Sciatic nerve (tissue), 2 donors: ENCODE data around the gene C10orf90. TPM values are rescaled to one million over a fixed set of nuclear protein-coding genes. Genes with fewer than 3 reads are reported as not detected.

Source experiments
- ATAC-seq: fragments of 200-7000 bp; cut with Tn5 transposase; one replicate; pipeline ENCODE4 v1.9.1; 2020; ENCODE audit warnings: mild to moderate bottlenecking, moderate library complexity
- DNase-seq: peaks from one replicate; pipeline ENCODE4 v3.0.0-alpha.2; 2020; ENCODE audit warnings: low spot score
- intact Hi-C: fragments of 100-400 bp; cut with DNase I; formaldehyde crosslinking; loops from one replicate; pipeline ENCODE4 v1.14.2; 2022
- total RNA-seq: library from RNA; stranded (reverse); fragmentation: NEBNext Ultra II Directional; extraction: Animal tissue kit (Norgen Biotek cat#: 25700); gene quantifications from one replicate; pipeline ENCODE4 v1.2.1, GENCODE V29; 2021
- donor health status: DM: no; HTN: no; CAD: no.
- donor health status: DM: no; HTN: no; CAD: no.

Gene C10orf90
- total RNA-seq, 1 donor from 2014 or later = not detected

DNA sequence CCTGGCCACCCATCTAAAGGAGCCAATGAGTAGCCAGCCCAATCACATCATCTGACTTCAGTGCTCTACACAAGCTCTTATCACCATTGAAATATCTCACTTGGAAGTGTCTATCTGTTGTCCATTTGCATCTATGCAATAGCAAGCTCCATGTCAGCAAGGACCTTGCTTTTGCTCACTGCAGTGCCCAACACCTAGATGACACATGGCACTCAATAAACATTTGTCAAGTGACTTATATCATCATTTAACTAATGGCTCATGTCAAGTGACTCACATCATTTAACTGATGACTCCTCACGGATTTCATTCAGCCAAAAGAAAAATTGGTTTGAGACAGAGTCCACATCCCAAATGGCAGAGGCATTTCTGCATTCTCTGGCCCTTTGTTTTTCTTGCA is 189.3 kb downstream of the C10orf90 start:
- intact Hi-C loops = no loop called here
- ATAC-seq = no peak
- no peak for DNase-seq

DNA sequence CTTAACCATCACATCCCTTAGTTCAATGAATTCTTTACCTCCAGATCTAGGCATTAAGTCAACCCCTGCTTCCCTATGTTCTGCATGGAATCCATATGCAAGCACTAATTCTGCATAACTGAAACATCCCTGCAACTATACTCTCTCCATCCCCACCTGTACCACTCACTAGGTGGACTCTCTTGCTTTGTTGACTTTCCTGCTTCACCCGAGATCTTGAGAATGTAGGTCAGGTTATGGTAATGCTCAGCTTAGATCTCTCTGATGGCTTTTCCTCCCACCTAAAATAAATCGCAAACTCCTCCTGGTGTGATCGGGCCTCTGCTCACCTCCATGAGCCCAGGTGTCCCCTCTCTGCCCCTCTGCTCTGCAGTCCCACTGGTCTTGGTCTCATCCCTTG is 189.8 kb downstream of the C10orf90 start:
- DNase-seq (no peak), ATAC-seq (no peak)
- intact Hi-C loops = no loop called here

DNA sequence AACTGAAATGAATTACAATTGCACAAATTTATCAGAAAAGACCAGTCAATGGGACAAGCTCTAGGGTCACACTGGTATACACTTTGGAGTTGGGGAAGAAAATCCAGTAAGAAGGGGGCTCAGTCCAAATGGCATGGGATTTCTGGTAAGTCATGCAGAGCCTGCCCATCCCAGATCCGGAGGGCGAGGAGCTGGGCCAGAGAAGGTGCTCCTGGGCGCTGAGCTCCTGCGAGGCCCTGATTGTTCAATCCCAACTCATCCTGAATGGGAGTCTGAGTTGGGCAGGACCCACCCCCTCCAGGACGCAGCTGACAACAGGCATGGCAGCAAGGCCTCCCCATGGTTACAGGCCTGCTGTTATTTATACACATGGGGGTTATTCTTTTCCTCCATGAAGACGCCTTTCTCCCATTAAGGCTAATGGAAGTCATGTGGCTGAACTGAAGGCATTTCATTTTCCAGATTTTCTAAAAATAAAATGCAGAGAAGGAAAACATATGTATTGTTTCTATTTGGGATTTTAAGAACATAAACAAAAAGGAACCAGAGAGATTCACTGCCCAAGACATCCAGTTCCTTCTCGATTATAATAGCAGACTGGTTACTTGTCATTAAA is 191.1 kb downstream of the C10orf90 start:
- DNase-seq (no peak), ATAC-seq (no peak)
- intact Hi-C loops = no loop called here

DNA sequence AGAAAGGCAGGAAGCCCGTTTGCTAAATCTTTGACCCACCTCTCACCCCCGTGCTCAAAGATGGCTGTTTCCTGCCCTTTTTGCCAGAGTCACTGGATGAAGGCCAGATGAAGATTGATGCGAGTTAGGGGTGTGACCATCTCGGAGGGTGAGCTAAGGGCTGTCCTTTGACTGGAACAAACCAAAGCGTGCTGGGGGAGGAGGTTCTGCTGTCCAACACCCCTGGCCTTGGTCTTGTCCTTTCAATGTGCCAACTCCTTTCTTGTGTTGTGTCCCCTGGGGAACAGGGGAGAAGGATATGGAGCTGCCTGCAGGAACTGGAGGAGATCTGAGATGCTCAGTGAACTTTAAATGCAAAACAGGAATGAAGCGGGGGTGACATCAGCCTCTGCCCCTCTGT is 191.9 kb downstream of the C10orf90 start:
- intact Hi-C loops = no loop called here
- DNase-seq = no peak
- no peak for ATAC-seq

DNA sequence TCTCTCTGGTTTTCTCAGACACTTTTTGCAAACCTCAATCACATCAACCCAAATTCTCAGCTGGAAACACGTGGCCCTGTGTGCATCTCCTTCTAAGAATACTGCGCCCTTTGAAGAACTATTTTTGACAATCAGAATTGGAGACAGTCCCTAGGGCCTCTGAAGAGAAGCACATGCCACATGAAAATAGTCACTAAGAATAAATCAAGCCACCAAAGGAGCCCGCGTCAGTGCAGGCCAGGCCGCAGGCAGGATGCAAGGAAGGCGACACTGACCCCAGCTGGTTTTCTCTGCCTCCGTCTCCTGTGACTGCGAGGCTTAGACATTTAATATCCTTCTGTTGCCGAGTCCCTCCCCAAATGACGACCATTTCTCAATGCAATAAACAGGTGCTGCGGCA is 194.2 kb downstream of the C10orf90 start:
- no peak for DNase-seq
- intact Hi-C loops = no loop called here
- ATAC-seq = no peak

DNA sequence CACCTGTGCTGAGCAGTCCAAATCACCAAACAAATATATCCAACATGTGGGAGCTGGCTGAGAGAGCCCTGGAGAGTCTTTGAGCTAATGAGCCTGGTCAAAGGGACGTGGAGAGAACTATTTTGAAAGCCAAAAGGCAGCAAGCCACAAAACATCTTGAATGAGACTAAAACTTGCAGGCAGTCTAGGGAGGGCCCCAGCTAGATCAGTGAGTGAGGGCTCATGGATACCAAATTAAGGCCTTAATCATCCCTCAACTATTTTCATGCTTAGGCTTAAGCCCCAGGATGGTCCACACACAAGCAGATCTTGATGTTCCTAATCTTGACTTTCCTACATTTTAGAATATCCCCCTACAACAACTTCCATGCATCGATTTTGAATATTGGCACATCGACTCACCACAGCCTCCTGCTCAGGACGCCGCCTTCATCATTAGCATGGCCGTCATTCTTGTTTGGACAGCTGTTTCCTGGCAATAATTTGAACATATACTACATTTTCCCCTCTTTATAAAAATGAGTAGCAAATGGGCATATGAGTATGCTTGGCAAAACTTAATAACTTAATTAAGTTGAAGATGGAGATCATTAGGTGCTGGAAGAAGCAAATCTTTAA is 195.3 kb downstream of the C10orf90 start:
- intact Hi-C loops = no loop called here
- DNase-seq (no peak), ATAC-seq (no peak)

DNA sequence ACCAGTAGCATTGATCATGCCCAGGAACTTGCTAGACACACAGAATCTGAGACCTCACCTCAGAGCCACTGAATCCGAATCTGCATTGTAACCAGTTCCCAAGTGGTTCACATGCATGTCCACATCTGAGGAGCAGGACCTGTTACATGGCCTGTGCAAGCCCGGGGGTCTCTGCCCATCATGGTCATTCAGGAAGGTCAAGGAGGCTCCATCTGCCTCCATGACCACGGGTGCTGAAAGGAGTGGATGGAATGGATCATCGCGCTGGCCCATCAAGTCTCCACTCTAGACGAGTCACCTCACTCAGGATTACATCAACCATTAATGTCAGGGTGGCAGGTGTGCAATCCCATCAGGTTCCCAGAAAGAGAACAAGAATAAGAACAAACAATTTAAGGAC is 196.5 kb downstream of the C10orf90 start:
- ATAC-seq = no peak
- intact Hi-C loops = no loop called here
- DNase-seq = no peak

DNA sequence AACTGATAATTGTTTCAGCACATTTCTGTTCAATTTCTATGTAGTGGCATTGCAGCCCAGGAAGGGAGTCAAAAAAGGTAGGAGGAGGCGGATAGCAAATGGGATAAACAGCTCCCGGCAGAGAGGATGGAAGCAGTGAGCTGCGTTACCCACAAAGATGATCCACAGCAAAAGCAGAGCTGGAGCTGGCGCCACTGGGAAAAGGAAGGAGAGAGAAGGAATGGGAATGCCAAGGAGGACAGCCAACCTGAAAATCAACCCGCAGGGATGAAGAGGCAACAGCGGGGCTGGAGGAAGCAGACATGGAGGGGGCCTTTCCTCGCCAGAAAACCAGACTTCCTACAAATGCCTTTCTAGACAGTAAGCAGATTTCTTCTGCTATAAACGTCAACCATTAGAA is 199.5 kb downstream of the C10orf90 start:
- intact Hi-C loops = no loop called here
- no peak for ATAC-seq
- no peak for DNase-seq

DNA sequence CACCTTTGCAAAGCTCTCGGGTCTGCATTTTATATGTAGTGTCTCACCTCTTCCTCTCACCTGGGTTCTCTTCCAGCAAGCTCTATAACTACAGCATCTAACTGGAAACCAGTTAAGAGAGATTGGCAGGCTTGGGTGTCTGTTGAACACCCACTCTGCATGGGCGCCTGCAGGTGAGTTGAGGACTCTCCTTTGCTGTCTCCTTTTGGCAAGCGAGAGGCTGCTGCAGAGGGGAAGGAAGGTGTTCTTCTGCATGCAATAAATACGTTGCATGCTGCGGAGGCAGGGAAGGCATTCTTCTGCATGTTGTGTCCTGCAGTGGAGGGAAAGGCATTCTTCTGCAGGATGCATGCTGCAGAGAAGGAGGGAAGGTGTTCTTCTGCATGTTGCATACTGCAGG is 200.8 kb downstream of the C10orf90 start:
- intact Hi-C loops = no loop called here
- DNase-seq (no peak), ATAC-seq (no peak)

DNA sequence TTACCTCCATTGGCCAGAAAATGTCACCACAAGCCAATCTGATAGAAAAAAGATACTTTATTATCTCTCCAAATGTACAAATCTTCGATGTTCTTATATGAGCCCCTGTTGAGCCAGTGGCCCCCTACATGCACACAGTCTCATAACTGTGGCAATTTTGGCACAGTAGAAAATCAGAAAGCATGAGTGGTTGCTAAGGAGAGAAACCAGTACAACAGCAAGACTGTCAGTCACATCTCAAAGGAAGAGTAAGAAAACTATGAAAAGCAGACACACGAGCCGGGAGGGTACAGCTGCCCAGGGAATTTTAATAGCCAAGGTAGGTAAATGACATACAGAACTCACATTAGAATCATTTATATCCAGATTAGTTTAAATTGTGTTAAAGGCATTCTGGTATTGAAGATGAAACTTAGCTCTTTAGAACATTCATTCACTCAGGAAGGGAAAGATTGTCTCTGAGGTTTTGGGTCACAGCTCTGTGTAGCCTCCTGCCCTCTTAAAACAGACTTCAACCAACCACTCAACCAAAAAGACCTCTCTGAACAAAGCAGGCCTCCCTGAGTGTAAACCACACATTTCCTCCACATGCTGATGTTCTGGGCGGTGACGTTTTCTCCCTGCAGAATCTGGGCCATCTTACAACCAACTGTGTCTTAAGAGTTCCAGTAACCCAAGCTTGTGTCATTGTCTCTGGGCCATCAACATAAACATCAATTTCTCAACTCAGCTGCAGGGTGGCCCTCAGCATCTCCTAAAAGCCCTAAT is 201.4 kb downstream of the C10orf90 start:
- DNase-seq (no peak), ATAC-seq (no peak)
- intact Hi-C loops = no loop called here

DNA sequence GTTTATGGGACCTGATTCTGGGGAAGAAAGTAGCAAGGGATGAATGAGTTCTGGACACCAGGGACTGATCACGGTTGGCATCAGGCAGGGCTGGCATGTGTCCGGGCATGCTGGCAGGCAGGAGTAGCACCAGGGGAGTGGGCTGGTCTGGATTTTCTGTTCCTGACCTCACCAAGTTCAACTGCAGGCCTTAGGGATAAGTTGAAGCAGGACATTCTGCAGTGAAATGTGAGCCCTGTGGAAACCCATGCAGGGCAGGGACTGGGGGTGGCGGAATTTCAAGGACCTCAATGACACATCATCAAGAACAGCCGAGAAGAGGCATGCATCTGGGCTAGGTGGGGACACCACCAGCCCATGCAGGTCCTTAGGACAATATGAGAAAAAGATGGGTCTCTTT is 202.0 kb downstream of the C10orf90 start:
- intact Hi-C loops = no loop called here
- no peak for ATAC-seq
- DNase-seq = no peak

DNA sequence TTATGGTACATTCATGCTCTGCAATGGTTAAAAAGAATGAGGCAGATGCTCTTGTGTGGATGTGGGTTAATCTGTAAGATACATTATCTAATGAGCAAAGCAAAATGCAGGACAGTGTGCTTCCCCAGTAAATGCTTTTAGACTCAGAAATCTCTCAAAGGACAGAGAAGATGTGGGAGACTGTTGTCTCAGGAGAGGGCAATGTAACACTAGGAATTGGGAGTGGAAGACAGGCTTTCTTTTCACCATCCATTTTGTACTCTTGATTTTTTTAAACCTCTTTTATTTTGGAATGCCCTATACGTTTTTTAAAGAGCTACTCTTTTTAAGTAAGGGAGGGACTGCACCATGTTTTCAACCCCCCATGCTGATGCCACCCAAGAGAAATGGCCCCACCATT is 204.7 kb downstream of the C10orf90 start:
- no peak for DNase-seq
- intact Hi-C loops = no loop called here
- no peak for ATAC-seq

DNA sequence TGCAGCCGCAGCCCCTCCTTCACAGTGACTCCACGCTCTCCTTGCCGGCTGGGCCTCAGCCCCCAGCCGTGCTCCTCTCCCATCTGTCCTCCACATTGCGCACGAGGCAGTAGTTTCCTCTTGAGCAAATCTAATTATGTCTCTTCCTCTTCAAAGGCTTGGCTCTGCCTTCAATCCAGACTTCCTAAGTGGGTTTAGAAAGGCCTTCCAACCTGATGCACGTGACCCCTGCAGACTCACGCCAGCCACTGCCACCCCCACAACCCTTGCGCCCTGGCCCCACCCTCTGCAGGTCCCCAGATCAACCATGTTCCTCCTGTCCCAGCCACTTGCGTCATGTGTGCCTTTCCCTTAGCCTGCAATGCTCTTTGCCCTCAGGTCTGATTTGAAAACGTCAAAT is 207.2 kb downstream of the C10orf90 start:
- intact Hi-C loops = no loop called here
- no peak for ATAC-seq
- DNase-seq = no peak

DNA sequence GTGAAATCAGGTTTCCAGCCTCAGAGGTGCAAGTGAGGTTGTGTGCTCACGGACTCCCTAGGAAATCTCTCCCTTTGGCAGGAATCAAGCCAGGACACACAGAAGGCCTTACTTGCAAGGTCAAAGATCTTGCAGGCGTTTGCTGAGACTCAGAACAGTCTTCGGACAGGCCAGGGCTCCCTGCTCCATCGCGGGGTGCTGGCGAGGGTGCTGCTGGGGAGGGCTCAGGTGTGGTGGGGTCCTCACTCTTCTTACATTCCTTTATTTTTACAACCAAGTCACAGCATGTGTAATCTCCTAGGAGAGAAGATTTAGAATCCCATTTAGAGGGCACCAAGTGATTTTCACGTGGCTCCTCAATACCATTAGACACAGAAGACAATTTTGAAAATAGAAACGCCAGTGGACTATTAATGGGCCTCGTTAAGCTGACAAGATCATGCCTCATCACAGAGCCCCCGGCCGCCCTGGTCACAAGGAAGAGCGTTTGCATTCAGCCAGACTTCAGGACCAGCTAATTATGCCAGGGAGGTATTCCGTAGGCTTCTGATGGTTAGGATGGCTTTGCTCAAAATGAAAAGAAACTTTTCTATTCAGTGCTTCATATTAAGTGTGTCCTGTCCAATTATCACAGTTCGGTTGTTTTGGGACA is 209.1 kb downstream of the C10orf90 start:
- DNase-seq (no peak), ATAC-seq (no peak)
- intact Hi-C loops = no loop called here

DNA sequence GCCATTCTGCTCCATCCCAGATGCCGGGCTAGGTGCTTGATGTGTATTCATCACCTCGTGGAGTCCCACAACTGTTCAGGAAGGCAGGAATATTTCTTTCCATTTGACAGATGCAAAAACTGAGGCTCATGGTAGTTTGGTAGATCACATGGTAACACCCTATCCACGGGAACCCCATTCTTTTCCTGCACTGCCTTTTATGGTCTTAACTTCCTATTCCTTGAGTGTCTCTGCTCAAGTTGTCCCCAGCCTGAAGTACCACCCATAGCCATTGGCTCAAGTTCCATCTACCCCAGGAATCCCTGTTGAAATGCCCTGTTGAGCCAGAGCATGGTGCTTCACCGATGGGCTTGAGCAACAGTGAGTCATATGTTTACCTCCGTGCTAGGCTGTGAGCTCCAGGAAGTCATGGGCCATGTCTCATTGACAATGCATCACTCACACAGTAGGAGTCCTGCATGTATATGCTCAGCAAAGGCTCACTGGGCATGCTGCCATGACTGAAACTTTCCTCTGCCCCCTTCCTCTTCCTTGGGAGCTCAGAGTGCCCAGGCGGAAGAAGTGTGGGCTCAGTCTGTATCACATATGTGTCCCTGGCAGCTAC is 210.5 kb downstream of the C10orf90 start:
- DNase-seq = no peak
- ATAC-seq = no peak
- intact Hi-C loops = no loop called here

DNA sequence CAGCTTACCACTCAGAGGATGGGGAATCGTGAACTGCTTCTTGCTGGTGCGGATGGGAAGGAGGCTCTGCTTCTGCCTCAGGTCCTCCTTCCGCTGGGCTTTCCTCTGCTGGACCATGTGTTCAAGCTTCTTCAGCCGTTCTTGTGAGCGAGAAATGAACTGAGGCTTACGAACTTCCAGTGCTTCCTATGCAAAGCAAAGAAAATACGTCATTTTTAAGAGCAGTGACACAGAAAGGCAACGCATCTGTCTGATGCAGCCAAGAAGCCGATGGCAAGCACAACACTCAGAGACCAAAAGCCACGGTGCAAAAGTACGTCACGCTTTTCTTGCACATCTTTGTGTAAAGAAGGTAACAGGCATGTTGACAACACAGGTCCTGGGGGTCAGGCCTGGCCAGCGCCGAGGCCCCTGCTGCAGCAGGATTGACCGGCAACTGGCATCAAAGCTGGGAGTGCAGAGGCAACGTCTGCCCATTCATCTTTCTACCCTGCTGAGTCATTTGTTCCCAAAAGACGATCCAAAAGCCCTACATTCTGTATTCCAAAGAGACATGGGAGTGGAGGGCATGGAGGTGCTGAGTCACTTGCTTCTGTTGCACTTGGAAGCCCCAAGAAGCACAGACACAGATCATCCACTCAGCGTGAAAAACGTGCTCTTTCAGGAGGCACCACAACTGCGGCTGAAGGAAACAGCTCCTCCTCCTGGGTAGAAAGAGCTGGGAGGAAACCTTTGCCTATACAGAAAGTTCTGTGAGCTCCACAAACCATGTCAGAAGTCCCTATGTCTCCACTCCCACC is 211.3 kb downstream of the C10orf90 start:
- ATAC-seq (peak; percentile 66), DNase-seq (no peak)
- intact Hi-C loops = no loop called here

DNA sequence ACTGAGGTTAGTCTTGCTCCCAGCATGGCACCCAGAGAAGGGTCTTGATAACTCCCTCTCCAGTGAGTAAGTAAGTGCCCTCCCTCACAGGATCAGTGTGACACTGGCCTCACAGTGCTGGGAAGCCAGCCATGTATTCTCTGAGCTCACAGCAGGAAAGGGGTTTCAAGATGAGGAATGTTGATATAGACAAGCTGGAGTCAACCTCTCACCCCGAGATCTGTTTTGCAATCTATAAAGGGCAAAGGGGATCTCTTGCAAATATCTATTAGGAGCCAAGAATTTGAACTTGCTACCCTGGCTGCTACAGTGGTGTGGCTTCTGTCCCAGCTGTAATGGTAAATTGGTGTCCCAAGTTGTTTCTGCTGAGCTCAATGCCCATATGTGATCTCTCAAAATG is 212.0 kb downstream of the C10orf90 start:
- intact Hi-C loops = no loop called here
- DNase-seq (no peak), ATAC-seq (peak; percentile 72)

DNA sequence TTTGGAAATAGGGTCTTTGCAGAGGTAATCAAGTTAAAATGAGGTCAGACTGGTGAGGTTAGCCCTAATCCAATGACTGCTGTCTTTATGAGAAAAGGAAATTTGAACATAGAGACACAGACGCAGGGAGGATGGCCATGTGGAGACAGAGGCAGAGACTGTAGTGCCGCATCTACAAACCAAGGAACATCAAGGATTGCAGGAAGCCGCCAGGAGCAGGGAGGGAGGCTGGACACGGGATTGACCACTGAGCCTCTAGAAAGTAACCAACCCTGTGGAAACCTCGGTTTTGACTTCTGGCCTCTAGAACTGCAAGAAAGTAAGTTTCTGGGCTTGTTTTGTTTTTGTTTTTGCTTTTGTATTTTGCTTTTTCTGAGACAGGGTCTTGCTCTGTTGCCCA is 213.9 kb downstream of the C10orf90 start:
- DNase-seq (no peak), ATAC-seq (no peak)
- intact Hi-C loops = no loop called here
